ENCODE data around the gene ATP6V0E1.
A peak's percentile ranks its signal among the peaks of the same experiment; 100 is the strongest.

Gene ATP6V0E1

GRCh38 chr5:173003360-173003759, 19.8 kb downstream of the ATP6V0E1 start:
- no peak for TF ChIP-seq CTCF (IDR thresholded peaks at IDR 0.05; ENCODE audit: low read depth, low read length)
- TF ChIP-seq EZH2phosphoT487 (IDR thresholded peaks at IDR 0.05; ENCODE audit: low read depth), result no peak
- Histone ChIP-seq H3K36me3 (replicated peaks; ENCODE audit: low read depth, low read length) (peaks cover 17% of the 10 kb centered on the region), H3K4me1 (ENCODE audit: low read length) (peaks cover 27% of the 10 kb centered on the region), H3K4me3 (ENCODE audit: low read length) (no peak overlapping the region), H3K27me3 (ENCODE audit: low read depth, low read length) (no peaks in the 10 kb centered on the region), H3K9me3 (ENCODE audit: insufficient read depth, low read length) (no peaks in the 10 kb centered on the region), H3K4me2 (ENCODE audit: low read length) (no peak overlapping the region), H3K9ac (ENCODE audit: low read length) (no peak overlapping the region), H4K20me1 (ENCODE audit: insufficient read depth, low read length) (peaks cover 92% of the 10 kb centered on the region), H3K79me2 (ENCODE audit: low read length) (peaks cover 100% of the 10 kb centered on the region), H2AFZ (ENCODE audit: low read depth, low read length) (no peak overlapping the region), H3K27ac (ENCODE audit: low read length) (no peak overlapping the region)

DNA sequence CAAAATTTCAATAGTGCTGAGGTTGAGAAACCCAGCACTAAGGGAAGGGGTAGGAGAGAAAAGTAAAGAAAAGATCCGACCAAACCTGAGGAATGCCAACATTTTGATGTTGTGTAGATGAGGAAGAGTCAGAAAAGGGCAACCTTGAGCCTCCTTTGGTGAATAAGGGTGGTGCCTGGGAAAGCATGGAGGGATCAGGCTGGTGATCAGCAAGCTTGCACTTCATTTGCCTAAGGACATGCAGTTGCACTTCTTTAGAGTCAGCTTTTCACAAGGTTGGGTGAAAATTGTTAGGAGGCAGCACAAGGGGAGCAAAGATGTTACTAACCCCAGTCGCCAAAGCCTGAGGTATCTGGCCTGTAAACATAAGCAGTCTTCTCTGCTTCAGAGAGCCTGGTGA, 20.4 kb downstream of the ATP6V0E1 start:
- peaks cover 99% of the 10 kb centered on the region for H3K79me2 ChIP-seq (ENCODE audit: low read length)
- peaks cover 17% of the 10 kb centered on the region for H3K36me3 ChIP-seq (replicated peaks; ENCODE audit: low read depth, low read length)
- H3K9me3 ChIP-seq (ENCODE audit: insufficient read depth, low read length), result no peaks in the 10 kb centered on the region
- H3K4me1 ChIP-seq (ENCODE audit: low read length), result peaks cover 30% of the 10 kb centered on the region
- H2AFZ ChIP-seq (ENCODE audit: low read depth, low read length), result no peak overlapping the region
- H3K9ac ChIP-seq (ENCODE audit: low read length), result no peak overlapping the region
- no peak overlapping the region for H3K4me3 ChIP-seq (ENCODE audit: low read length)
- peaks cover 88% of the 10 kb centered on the region for H4K20me1 ChIP-seq (ENCODE audit: insufficient read depth, low read length)
- no peaks in the 10 kb centered on the region for H3K27me3 ChIP-seq (ENCODE audit: low read depth, low read length)
- no peak overlapping the region for H3K4me2 ChIP-seq (ENCODE audit: low read length)
- no peak for TF ChIP-seq EZH2phosphoT487 (IDR thresholded peaks at IDR 0.05; ENCODE audit: low read depth)
- no peak for TF ChIP-seq CTCF (IDR thresholded peaks at IDR 0.05; ENCODE audit: low read depth, low read length)
- H3K27ac ChIP-seq (ENCODE audit: low read length), result peak overlapping the region; percentile 15; the same call in 1 of the 2 replicates

DNA sequence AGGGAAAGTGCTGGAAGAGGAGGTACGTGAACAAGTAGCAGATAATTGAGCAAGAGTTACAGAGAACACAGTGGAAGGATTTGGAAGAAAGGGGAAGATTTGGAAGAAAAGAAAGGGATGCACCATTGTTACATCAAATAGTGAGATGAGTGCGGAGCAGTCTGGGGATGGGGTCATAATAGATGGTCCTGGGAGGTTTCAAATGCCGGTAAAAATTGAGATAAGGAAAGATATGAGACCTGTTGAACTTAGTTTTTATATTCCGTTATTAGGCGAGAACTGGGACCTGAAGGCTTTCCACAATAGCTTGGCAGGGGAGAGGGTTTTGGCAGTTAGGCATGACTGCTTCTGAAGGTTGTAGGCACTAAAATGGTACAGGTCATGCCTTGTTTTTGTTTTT, 20.9 kb downstream of the ATP6V0E1 start:
- no peak overlapping the region for H3K4me2 ChIP-seq (ENCODE audit: low read length)
- H3K79me2 ChIP-seq (ENCODE audit: low read length), result peaks cover 99% of the 10 kb centered on the region
- no peaks in the 10 kb centered on the region for H3K9me3 ChIP-seq (ENCODE audit: insufficient read depth, low read length)
- H2AFZ ChIP-seq (ENCODE audit: low read depth, low read length), result no peak overlapping the region
- peak overlapping the region; percentile 15; the same call in 1 of the 2 replicates for H3K27ac ChIP-seq (ENCODE audit: low read length)
- peaks cover 34% of the 10 kb centered on the region for H3K4me1 ChIP-seq (ENCODE audit: low read length)
- H3K27me3 ChIP-seq (ENCODE audit: low read depth, low read length), result no peaks in the 10 kb centered on the region
- TF ChIP-seq EZH2phosphoT487 (IDR thresholded peaks at IDR 0.05; ENCODE audit: low read depth) (no peak), CTCF (IDR thresholded peaks at IDR 0.05; ENCODE audit: low read depth, low read length) (no peak)
- no peak overlapping the region for H3K9ac ChIP-seq (ENCODE audit: low read length)
- peaks cover 84% of the 10 kb centered on the region for H4K20me1 ChIP-seq (ENCODE audit: insufficient read depth, low read length)
- H3K36me3 ChIP-seq (replicated peaks; ENCODE audit: low read depth, low read length), result peaks cover 17% of the 10 kb centered on the region
- no peak overlapping the region for H3K4me3 ChIP-seq (ENCODE audit: low read length)

DNA sequence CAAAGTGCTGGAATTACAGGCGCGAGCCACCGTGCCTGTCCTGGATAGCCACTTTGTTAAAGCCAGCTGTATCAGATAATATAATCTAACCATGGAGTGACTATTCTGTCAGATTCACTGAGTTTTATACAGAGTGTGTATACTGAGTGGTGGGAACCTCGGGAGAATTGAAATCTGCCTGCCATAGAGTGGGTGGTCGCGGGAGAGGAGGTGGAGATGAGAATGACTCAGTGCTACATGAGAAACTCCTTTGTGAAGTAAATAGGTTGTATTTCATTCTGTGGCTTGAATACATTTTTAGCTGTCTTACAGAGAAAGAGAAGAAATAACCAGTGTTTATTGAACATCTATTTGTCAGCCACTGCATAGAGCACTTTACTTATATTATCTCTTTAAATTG, 26.4 kb downstream of the ATP6V0E1 start:
- no peaks in the 10 kb centered on the region for H3K27me3 ChIP-seq (ENCODE audit: low read depth, low read length)
- H3K4me1 ChIP-seq (ENCODE audit: low read length), result peaks cover 8% of the 10 kb centered on the region; the same call in 1 of the 2 replicates

More for the DNA sequence above, 26.4 kb downstream of the ATP6V0E1 start:
- Histone ChIP-seq H2AFZ (ENCODE audit: low read depth, low read length) (no peak overlapping the region), H4K20me1 (ENCODE audit: insufficient read depth, low read length) (peaks cover 70% of the 10 kb centered on the region), H3K4me2 (ENCODE audit: low read length) (no peak overlapping the region), H3K4me3 (ENCODE audit: low read length) (no peak overlapping the region), H3K36me3 (replicated peaks; ENCODE audit: low read depth, low read length) (peaks cover 16% of the 10 kb centered on the region), H3K9me3 (ENCODE audit: insufficient read depth, low read length) (no peaks in the 10 kb centered on the region), H3K27ac (ENCODE audit: low read length) (no peak overlapping the region), H3K9ac (ENCODE audit: low read length) (no peak overlapping the region), H3K79me2 (ENCODE audit: low read length) (peaks cover 98% of the 10 kb centered on the region)
- no peak for TF ChIP-seq EZH2phosphoT487 (IDR thresholded peaks at IDR 0.05; ENCODE audit: low read depth)
- no peak for TF ChIP-seq CTCF (IDR thresholded peaks at IDR 0.05; ENCODE audit: low read depth, low read length)

Measured in OCI-LY3 (cell line).